Measurements from ENCODE around the gene TOR2A.

Gene TOR2A

GRCh38 chr9:127708952-127709587, 26.0 kb downstream of the TOR2A start:
- DNase-seq (ENCODE audit: extremely low read depth, insufficient read length): no peak
- H3K36me3 ChIP-seq (ENCODE audit: control insufficient read depth, insufficient read depth, low read length): no peaks in the 10 kb centered on the region; the same call in 1 of the 2 replicates
- no peaks in the 10 kb centered on the region for H3K27me3 ChIP-seq (replicated peaks; ENCODE audit: control insufficient read depth, insufficient read depth, low read length)
- no peak for TF ChIP-seq CTCF (IDR thresholded peaks at IDR 0.05; ENCODE audit: insufficient read depth, low read length, poor library complexity, severe bottlenecking)
- no peak overlapping the region for H3K4me3 ChIP-seq (replicated peaks; ENCODE audit: low read depth, low read length)

GRCh38 chr9:127707766-127708165, 27.3 kb downstream of the TOR2A start:
- no peaks in the 10 kb centered on the region; the same call in 1 of the 2 replicates for H3K36me3 ChIP-seq (ENCODE audit: control insufficient read depth, insufficient read depth, low read length)
- DNase-seq (ENCODE audit: extremely low read depth, insufficient read length): no peak
- no peaks in the 10 kb centered on the region for H3K27me3 ChIP-seq (replicated peaks; ENCODE audit: control insufficient read depth, insufficient read depth, low read length)
- peak; percentile 44 for TF ChIP-seq CTCF (IDR thresholded peaks at IDR 0.05; ENCODE audit: insufficient read depth, low read length, poor library complexity, severe bottlenecking)
- H3K4me3 ChIP-seq (replicated peaks; ENCODE audit: low read depth, low read length): no peak overlapping the region

GRCh38 chr9:127706836-127707241, 28.3 kb downstream of the TOR2A start, which contains the start of gene CFAP157:
Gene CFAP157 (plus strand): TSS chr9:127706988. CDS start chr9:127707032, 44 bp downstream.
- Histone ChIP-seq H3K27me3 (replicated peaks; ENCODE audit: control insufficient read depth, insufficient read depth, low read length) (no peaks in the 10 kb centered on the region), H3K4me3 (replicated peaks; ENCODE audit: low read depth, low read length) (no peak within 1 kb of the TSS), H3K36me3 (ENCODE audit: control insufficient read depth, insufficient read depth, low read length) (no peaks in the 10 kb centered on the region)
- DNase-seq (ENCODE audit: extremely low read depth, insufficient read length): no peak
- no peak for TF ChIP-seq CTCF (IDR thresholded peaks at IDR 0.05; ENCODE audit: insufficient read depth, low read length, poor library complexity, severe bottlenecking)

- no peaks in the 10 kb centered on the region for H3K36me3 ChIP-seq (ENCODE audit: control insufficient read depth, insufficient read depth, low read length)
- H3K27me3 ChIP-seq (replicated peaks; ENCODE audit: control insufficient read depth, insufficient read depth, low read length): no peaks in the 10 kb centered on the region
- TF ChIP-seq CTCF (IDR thresholded peaks at IDR 0.05; ENCODE audit: insufficient read depth, low read length, poor library complexity, severe bottlenecking): no peak
- no peak overlapping the region for H3K4me3 ChIP-seq (replicated peaks; ENCODE audit: low read depth, low read length)
- no peak for DNase-seq (ENCODE audit: extremely low read depth, insufficient read length)
Observed at GRCh38 chr9:127705577-127706379, 29.3 kb downstream of the TOR2A start.

- no peak for TF ChIP-seq CTCF (IDR thresholded peaks at IDR 0.05; ENCODE audit: insufficient read depth, low read length, poor library complexity, severe bottlenecking)
- H3K4me3 ChIP-seq (replicated peaks; ENCODE audit: low read depth, low read length): no peak overlapping the region
- H3K27me3 ChIP-seq (replicated peaks; ENCODE audit: control insufficient read depth, insufficient read depth, low read length): no peaks in the 10 kb centered on the region
- no peak for DNase-seq (ENCODE audit: extremely low read depth, insufficient read length)
- no peaks in the 10 kb centered on the region for H3K36me3 ChIP-seq (ENCODE audit: control insufficient read depth, insufficient read depth, low read length)
Observed at GRCh38 chr9:127703289-127703946, 31.7 kb downstream of the TOR2A start.
